Neutrophil (primary cell): ENCODE measurements around the gene OTUB2.
"Not testable (repeated sequence)": the region's sequence is repeated elsewhere in the genome, so short reads cannot be mapped to it uniquely, and the experiment has no call there.

Experiments used
- H3K27ac ChIP-seq: fragments of 200-600 bp; sonication (generic); 2 replicates; pipeline ENCODE4 v1.5.1; 2016; ENCODE audit warnings: mild to moderate bottlenecking, moderate library complexity
- H3K27me3 ChIP-seq: fragments of 200-600 bp; sonication (generic); 2 replicates; pipeline ENCODE4 v1.6.0; 2016; ENCODE audit warnings: mild to moderate bottlenecking
- H3K36me3 ChIP-seq: fragments of 200-600 bp; sonication (generic); 2 replicates; pipeline ENCODE4 v1.5.1; 2017
- H3K4me1 ChIP-seq, 2 experiments: fragments of 200-600 bp in 1 of 2; sonication (generic) in 1 of 2; 1 replicate in 1 of 2; 2 replicates in 1 of 2; pipeline versions ENCODE4 v1.5.1 to v1.6.1; 2013 to 2016; ENCODE audit warnings: low read depth in 1 of 2, low read length in 1 of 2, mild to moderate bottlenecking in 1 of 2, moderate library complexity in 1 of 2; ENCODE audit not compliant: control insufficient read depth in 1 of 2, insufficient read depth in 1 of 2
- H3K4me3 ChIP-seq, 2 experiments: fragments of 200-600 bp in 1 of 2; sonication (generic) in 1 of 2; 1 replicate in 1 of 2; 2 replicates in 1 of 2; pipeline ENCODE4 v1.5.1; 2013 to 2016; ENCODE audit warnings: low read depth in 1 of 2, low read length in 1 of 2, mild to moderate bottlenecking in 1 of 2, moderate library complexity in 1 of 2
- H3K9me3 ChIP-seq: fragments of 200-600 bp; sonication (generic); 2 replicates; pipeline ENCODE4 v1.5.1; 2016
- CTCF ChIP-seq: fragments of 200-600 bp; sonication (generic); IDR thresholded peaks from 2 replicates; pipeline ENCODE4 v1.5.1; 2016; ENCODE audit warnings: antibody characterized with exemption

OTUB2 gene

GRCh38 chr14:94066089-94066676, 40.0 kb downstream of the OTUB2 start:
- no peak overlapping the region for H3K27ac ChIP-seq
- no peak for TF ChIP-seq CTCF
- peaks cover 21% of the 10 kb centered on the region for H3K36me3 ChIP-seq
- H3K9me3 ChIP-seq = no peaks in the 10 kb centered on the region
- H3K4me3 ChIP-seq = no peak overlapping the region
- H3K27me3 ChIP-seq = no peaks in the 10 kb centered on the region
- H3K4me1 ChIP-seq = no peaks in the 10 kb centered on the region

- not testable (repeated sequence) for H3K4me1 ChIP-seq, H3K27me3 ChIP-seq, H3K9me3 ChIP-seq
Measured at GRCh38 chr14:94072076-94072475, 45.9 kb downstream of the OTUB2 start.

GRCh38 chr14:94074534-94074933, 48.4 kb downstream of the OTUB2 start:
- TF ChIP-seq CTCF = no peak
- H3K9me3 ChIP-seq = no peaks in the 10 kb centered on the region
- no peaks in the 10 kb centered on the region for H3K27me3 ChIP-seq
- peaks cover 8% of the 10 kb centered on the region in 2 experiments for H3K4me1 ChIP-seq
- peaks cover 9% of the 10 kb centered on the region for H3K36me3 ChIP-seq
- H3K27ac ChIP-seq = no peak overlapping the region
- H3K4me3 ChIP-seq = no peak overlapping the region

More at GRCh38 chr14:94072076-94072475, 45.9 kb downstream of the OTUB2 start:
- not testable (repeated sequence) for H3K36me3 ChIP-seq, H3K27ac ChIP-seq, H3K4me3 ChIP-seq

GRCh38 chr14:94075008-94075407, 48.9 kb downstream of the OTUB2 start:
- Histone ChIP-seq H3K36me3 (peaks cover 9% of the 10 kb centered on the region), H3K9me3 (no peaks in the 10 kb centered on the region), H3K4me3 (no peak overlapping the region), H3K27ac (no peak overlapping the region), H3K27me3 (no peaks in the 10 kb centered on the region), H3K4me1 (peaks cover 12% of the 10 kb centered on the region in 2 experiments)
- TF ChIP-seq CTCF = no peak

- Histone ChIP-seq H3K27ac (no peak overlapping the region), H3K4me3 (no peak overlapping the region), H3K9me3 (no peaks in the 10 kb centered on the region), H3K36me3 (peaks cover 9% of the 10 kb centered on the region), H3K4me1 (peaks cover 22 to 26% of the 10 kb centered on the region in 2 experiments), H3K27me3 (no peaks in the 10 kb centered on the region)
- no peak for TF ChIP-seq CTCF
Measured at GRCh38 chr14:94077111-94077821, 51.1 kb downstream of the OTUB2 start.

- no peak overlapping the region for H3K27ac ChIP-seq
- no peak for TF ChIP-seq CTCF
- no peak overlapping the region for H3K4me3 ChIP-seq
- H3K27me3 ChIP-seq = no peaks in the 10 kb centered on the region
- H3K9me3 ChIP-seq = no peaks in the 10 kb centered on the region
- H3K4me1 ChIP-seq = peaks cover 22 to 26% of the 10 kb centered on the region in 2 experiments
- peaks cover 9% of the 10 kb centered on the region for H3K36me3 ChIP-seq
Measured at GRCh38 chr14:94077823-94078222, 51.7 kb downstream of the OTUB2 start.
